HCT116 (cell line): ENCODE data around the gene FAM193A. TPM values are rescaled to one million over a fixed set of nuclear protein-coding genes. Genes with fewer than 3 reads are reported as not detected.

Experiments
- ATAC-seq: fragments of 200-7000 bp; cut with Tn5 transposase; 2 replicates; pipeline ENCODE4 v1.9.1; 2020; ENCODE audit warnings: mild to moderate bottlenecking, moderate library complexity
- BruUV-seq: library from RNA; stranded (reverse); fragments of 400-500 nt; replicated peaks from 2 replicates; lab custom pipeline; 2021; lab: Mats Ljungman, UMichigan
- CTCF ChIA-PET: fragments of 300-600 bp; sonication (Branson Sonifier 250); formaldehyde crosslinking; loops from one replicate; lab custom pipeline; 2021; ENCODE audit warnings: antibody characterized with exemption; lab: Charles Lee
- POLR2A ChIA-PET: fragments of 300-600, 350-600 bp; sonication (Branson Sonifier 250); formaldehyde crosslinking; loops from one replicate; lab custom pipeline; 2021; ENCODE audit warnings: antibody characterized with exemption; lab: Charles Lee
- RAD21 ChIA-PET, 2 experiments: fragments of 300-600 bp; sonication (Branson Sonifier 250); formaldehyde crosslinking; loops; one replicate each; lab custom pipeline; 2023; ENCODE audit warnings: low total read pairs in 2 of 2; ENCODE audit not compliant: uncharacterized antibody in 2 of 2, unreplicated experiment in 2 of 2, low non-redundant PET in 1 of 2; lab: Charles Lee
- DNase-seq: peaks from one replicate; pipeline ENCODE4 v3.0.0-alpha.2; 2010; ENCODE audit warnings: low read depth, low spot score
- H2AFZ ChIP-seq: fragments of 200-600 bp; shearing (Covaris generic), sonication (generic); 2 replicates; pipeline ENCODE4 v1.6.1; 2017; ENCODE audit warnings: low read depth, mixed run types, mixed read lengths, antibody characterized with exemption, low read length; ENCODE audit not compliant: poor library complexity, severe bottlenecking
- H3K27ac ChIP-seq: 2 replicates; pipeline ENCODE4 v1.5.1; 2012; ENCODE audit warnings: low read depth, low read length
- H3K27me3 ChIP-seq: fragments of 200-600 bp; sonication (generic); 2 replicates; pipeline ENCODE4 v1.6.1; 2016; ENCODE audit warnings: mixed run types, low read length, mixed read lengths; ENCODE audit not compliant: insufficient read depth
- H3K36me3 ChIP-seq, 2 experiments: fragments of 200-500 bp in 1 of 2; fragments of 200-600 bp in 1 of 2; sonication (Bioruptor generic) in 1 of 2; sonication (generic) in 1 of 2; 2 replicates each; pipeline versions ENCODE4 v1.5.1 to v1.6.1; 2014 to 2016; ENCODE audit warnings: low read length in 2 of 2, inconsistent platforms in 1 of 2, mixed read lengths in 1 of 2, mixed run types in 1 of 2; ENCODE audit not compliant: insufficient read depth in 2 of 2, control insufficient read depth in 1 of 2
- H3K4me1 ChIP-seq, 2 experiments: fragments of 200-600 bp in 1 of 2; sonication (generic) in 1 of 2; 2 replicates each; pipeline versions ENCODE4 v1.5.1 to v1.6.1; 2012 to 2017; ENCODE audit warnings: low read length in 2 of 2, inconsistent platforms in 1 of 2, mild to moderate bottlenecking in 1 of 2, mixed read lengths in 1 of 2, mixed run types in 1 of 2, moderate library complexity in 1 of 2; ENCODE audit not compliant: insufficient read depth in 2 of 2, control insufficient read depth in 1 of 2
- H3K4me2 ChIP-seq: fragments of 200-600 bp; sonication (generic); 2 replicates; pipeline ENCODE4 v1.6.1; 2017; ENCODE audit warnings: mixed run types, low read length, mixed read lengths
- H3K4me3 ChIP-seq, 2 experiments: fragments of 200-600 bp in 1 of 2; sonication (generic) in 1 of 2; replicated peaks in 1 of 2; 2 replicates each; pipeline ENCODE4 v1.5.1; 2011 to 2016; ENCODE audit warnings: low read length in 2 of 2, control low read depth in 1 of 2, low read depth in 1 of 2, mild to moderate bottlenecking in 1 of 2, mixed read lengths in 1 of 2, mixed run types in 1 of 2
- H3K79me2 ChIP-seq: fragments of 200-600 bp; sonication (generic); 2 replicates; pipeline ENCODE4 v1.6.1; 2017; ENCODE audit warnings: mild to moderate bottlenecking, mixed run types, low read length, moderate library complexity, mixed read lengths; ENCODE audit not compliant: insufficient read depth
- H3K9ac ChIP-seq: fragments of 200-600 bp; sonication (generic); 2 replicates; pipeline ENCODE4 v1.6.1; 2016; ENCODE audit warnings: low read length, mixed read lengths
- H3K9me2 ChIP-seq: fragments of 200-600 bp; sonication (generic), shearing (Covaris generic); 2 replicates; pipeline ENCODE4 v1.6.1; 2017; ENCODE audit warnings: mixed run types, mild to moderate bottlenecking, moderate library complexity; ENCODE audit not compliant: insufficient read depth
- H3K9me3 ChIP-seq, 2 experiments: fragments of 200-500 bp in 1 of 2; fragments of 200-600 bp in 1 of 2; sonication (Bioruptor generic) in 1 of 2; sonication (generic) in 1 of 2; 2 replicates each; pipeline ENCODE4 v1.6.1; 2014 to 2017; ENCODE audit warnings: low read length in 2 of 2, mixed read lengths in 2 of 2, inconsistent platforms in 1 of 2, low read depth in 1 of 2, mild to moderate bottlenecking in 1 of 2, mixed run types in 1 of 2, moderate library complexity in 1 of 2; ENCODE audit not compliant: control insufficient read depth in 1 of 2, insufficient read depth in 1 of 2
- H4K20me1 ChIP-seq: fragments of 200-600 bp; sonication (generic), shearing (Covaris generic); 2 replicates; pipeline ENCODE4 v1.6.1; 2017; ENCODE audit warnings: mixed run types, mild to moderate bottlenecking, moderate library complexity; ENCODE audit not compliant: insufficient read depth
- ATF3 ChIP-seq: IDR thresholded peaks from 2 replicates; pipeline ENCODE4 v1.6.1; 2012
- CBX3 ChIP-seq: IDR thresholded peaks from 2 replicates; pipeline ENCODE4 v1.6.1; 2012; ENCODE audit warnings: low read depth
- EZH2phosphoT487 ChIP-seq: fragments of 200-600 bp; IDR thresholded peaks from 2 replicates; pipeline ENCODE4 v1.6.1; 2018; ENCODE audit warnings: antibody characterized with exemption, borderline replicate concordance
- POLR2AphosphoS5 ChIP-seq: IDR thresholded peaks from 2 replicates; pipeline ENCODE4 v1.6.1; 2011; ENCODE audit warnings: mild to moderate bottlenecking, low read depth, low read length, moderate library complexity
- RAD21 ChIP-seq: IDR thresholded peaks from 2 replicates; pipeline ENCODE4 v1.6.1; 2012; ENCODE audit warnings: low read depth, mild to moderate bottlenecking
- ZFX ChIP-seq: fragments of 450-650 bp; IDR thresholded peaks from 2 replicates; pipeline ENCODE4 v1.6.1; 2017
- intact Hi-C: fragments of 100-400 bp; cut with micrococcal nuclease; formaldehyde crosslinking; loops from 2 replicates; pipeline ENCODE4 v1.10.0; 2022
- total RNA-seq: library from RNA; stranded (reverse); gene quantifications from one replicate; pipeline ENCODE4 v1.2.1, GENCODE V29; 2021; ENCODE audit not compliant: unreplicated experiment
- TF ChIP-seq, protein P1 (sequence below): IDR thresholded peaks from 2 replicates; pipeline ENCODE4 v1.6.1; 2011; ENCODE audit warnings: mild to moderate bottlenecking, low read length, moderate library complexity; ENCODE audit not compliant: insufficient replicate concordance; ENCODE audit errors: extremely low read depth

The FAM193A gene
- total RNA-seq, 1 experiment from 2014 or later = 15.7 TPM

- DNase-seq = no peak
- ChIA-PET RAD21 (no interaction called here), POLR2A (no interaction called here), CTCF (no interaction called here)
- intact Hi-C loops = no loop called here
- no peak overlapping the region for H2AFZ ChIP-seq
- H3K9me3 ChIP-seq = no peaks in the 10 kb centered on the region
- TF ChIP-seq EZH2phosphoT487 (no peak), CBX3 (no peak)
- TF ChIP-seq, protein P1, sequence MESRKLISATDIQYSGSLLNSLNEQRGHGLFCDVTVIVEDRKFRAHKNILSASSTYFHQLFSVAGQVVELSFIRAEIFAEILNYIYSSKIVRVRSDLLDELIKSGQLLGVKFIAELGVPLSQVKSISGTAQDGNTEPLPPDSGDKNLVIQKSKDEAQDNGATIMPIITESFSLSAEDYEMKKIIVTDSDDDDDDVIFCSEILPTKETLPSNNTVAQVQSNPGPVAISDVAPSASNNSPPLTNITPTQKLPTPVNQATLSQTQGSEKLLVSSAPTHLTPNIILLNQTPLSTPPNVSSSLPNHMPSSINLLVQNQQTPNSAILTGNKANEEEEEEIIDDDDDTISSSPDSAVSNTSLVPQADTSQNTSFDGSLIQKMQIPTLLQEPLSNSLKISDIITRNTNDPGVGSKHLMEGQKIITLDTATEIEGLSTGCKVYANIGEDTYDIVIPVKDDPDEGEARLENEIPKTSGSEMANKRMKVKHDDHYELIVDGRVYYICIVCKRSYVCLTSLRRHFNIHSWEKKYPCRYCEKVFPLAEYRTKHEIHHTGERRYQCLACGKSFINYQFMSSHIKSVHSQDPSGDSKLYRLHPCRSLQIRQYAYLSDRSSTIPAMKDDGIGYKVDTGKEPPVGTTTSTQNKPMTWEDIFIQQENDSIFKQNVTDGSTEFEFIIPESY = no peak
- no peak for ATAC-seq
- H3K27me3 ChIP-seq = no peaks in the 10 kb centered on the region
- H3K36me3 ChIP-seq = peaks cover 5 to 9% of the 10 kb centered on the region in 2 experiments; a peak in 3 of 4 replicates
- BruUV-seq = no TSS peak
- H4K20me1 ChIP-seq = no peaks in the 10 kb centered on the region
- H3K9ac ChIP-seq = no peak overlapping the region
- no peaks in the 10 kb centered on the region for H3K4me1 ChIP-seq
- H3K9me2 ChIP-seq = no peaks in the 10 kb centered on the region
- no peak overlapping the region for H3K27ac ChIP-seq
- no peak overlapping the region for H3K4me2 ChIP-seq
- no peak overlapping the region for H3K4me3 ChIP-seq
- H3K79me2 ChIP-seq = no peaks in the 10 kb centered on the region
Observed at GRCh38 chr4:2733844-2734574, 197.6 kb downstream of the FAM193A start.

GRCh38 chr4:2734612-2735011, 198.2 kb downstream of the FAM193A start:
- no peak overlapping the region for H3K9ac ChIP-seq
- no peak for DNase-seq
- H3K79me2 ChIP-seq = no peaks in the 10 kb centered on the region
- no peak for ATAC-seq
- H4K20me1 ChIP-seq = no peaks in the 10 kb centered on the region
- no peaks in the 10 kb centered on the region for H3K9me3 ChIP-seq
- H3K9me2 ChIP-seq = no peaks in the 10 kb centered on the region
- H3K27ac ChIP-seq = no peak overlapping the region
- H3K27me3 ChIP-seq = no peaks in the 10 kb centered on the region
- no peaks in the 10 kb centered on the region for H3K4me1 ChIP-seq
- H3K36me3 ChIP-seq = peaks cover 5 to 9% of the 10 kb centered on the region in 2 experiments; a peak in 3 of 4 replicates
- H2AFZ ChIP-seq = no peak overlapping the region
- H3K4me3 ChIP-seq = no peak overlapping the region
- BruUV-seq = no TSS peak
- intact Hi-C loops = no loop called here
- H3K4me2 ChIP-seq = no peak overlapping the region
- TF ChIP-seq RAD21 (no peak), EZH2phosphoT487 (no peak), POLR2AphosphoS5 (no peak), ATF3 (no peak), ZFX (no peak)
- TF ChIP-seq, protein P1 = no peak
- ChIA-PET RAD21 (no interaction called here), POLR2A (no interaction called here), CTCF (no interaction called here)
